ENCODE results near the gene LST1. TPM values are rescaled to one million over a fixed set of nuclear protein-coding genes. Genes with fewer than 3 reads are reported as not detected.

LST1 gene
- total RNA-seq, 2 experiments from 2014 or later, result 3.0 to 4.2 TPM

DNA sequence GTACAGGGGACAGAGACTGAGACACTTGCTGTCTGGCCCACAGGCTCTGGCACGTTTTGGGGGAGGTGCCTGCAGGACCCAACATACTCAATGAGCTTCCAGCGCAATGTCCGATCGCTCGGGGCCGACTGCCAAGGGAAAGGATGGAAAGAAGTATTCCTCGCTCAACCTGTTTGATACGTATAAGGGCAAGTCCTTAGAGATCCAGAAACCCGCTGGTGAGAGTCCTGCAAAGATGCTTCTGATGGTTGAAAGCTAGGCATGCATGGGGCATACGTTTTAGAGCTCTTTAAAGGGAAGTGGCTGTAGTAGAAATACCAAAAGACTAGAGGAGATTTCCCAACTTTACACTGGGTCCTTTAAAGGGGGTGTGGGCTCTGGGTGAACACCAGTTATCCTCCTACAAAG is 36.6 kb downstream of the LST1 start:
- CTCF ChIA-PET (ENCODE audit: unreplicated experiment), result interaction anchor here (0.6 kb wide), 1 partner anchor 1069 kb away, joined by 3 read pairs; no protein-coding TSS in a partner anchor
- POLR2A ChIA-PET, result interaction anchor here (1.0 to 1.4 kb wide), 5 partner anchors 11 to 116 kb away, joined by 3 to 4 read pairs (median 4); no protein-coding TSS in a partner anchor
- Histone ChIP-seq H3K36me3 (ENCODE audit: insufficient read depth, low read length) (peaks cover 69% of the 10 kb centered on the region), H4K20me1 (ENCODE audit: insufficient read depth, low read length) (peaks cover 18% of the 10 kb centered on the region), H3K4me2 (ENCODE audit: low read length) (peak overlapping the region; percentile 99), H3K79me2 (ENCODE audit: insufficient read depth, low read depth, low read length) (peaks cover 54% of the 10 kb centered on the region), H3K9me2 (ENCODE audit: insufficient read depth, low read length) (no peaks in the 10 kb centered on the region), H2AFZ (ENCODE audit: low read length) (no peak overlapping the region), H3K27ac (ENCODE audit: low read depth, low read length, poor library complexity, severe bottlenecking) (no peak overlapping the region), H3K4me1 (ENCODE audit: insufficient read depth, low read length, poor library complexity, severe bottlenecking) (peaks cover 21% of the 10 kb centered on the region), H3K4me3 (ENCODE audit: low read depth, low read length, poor library complexity, severe bottlenecking) (peak overlapping the region; percentile 83), H3K9me3 (ENCODE audit: low read length) (no peaks in the 10 kb centered on the region)
- TF ChIP-seq, protein P1, sequence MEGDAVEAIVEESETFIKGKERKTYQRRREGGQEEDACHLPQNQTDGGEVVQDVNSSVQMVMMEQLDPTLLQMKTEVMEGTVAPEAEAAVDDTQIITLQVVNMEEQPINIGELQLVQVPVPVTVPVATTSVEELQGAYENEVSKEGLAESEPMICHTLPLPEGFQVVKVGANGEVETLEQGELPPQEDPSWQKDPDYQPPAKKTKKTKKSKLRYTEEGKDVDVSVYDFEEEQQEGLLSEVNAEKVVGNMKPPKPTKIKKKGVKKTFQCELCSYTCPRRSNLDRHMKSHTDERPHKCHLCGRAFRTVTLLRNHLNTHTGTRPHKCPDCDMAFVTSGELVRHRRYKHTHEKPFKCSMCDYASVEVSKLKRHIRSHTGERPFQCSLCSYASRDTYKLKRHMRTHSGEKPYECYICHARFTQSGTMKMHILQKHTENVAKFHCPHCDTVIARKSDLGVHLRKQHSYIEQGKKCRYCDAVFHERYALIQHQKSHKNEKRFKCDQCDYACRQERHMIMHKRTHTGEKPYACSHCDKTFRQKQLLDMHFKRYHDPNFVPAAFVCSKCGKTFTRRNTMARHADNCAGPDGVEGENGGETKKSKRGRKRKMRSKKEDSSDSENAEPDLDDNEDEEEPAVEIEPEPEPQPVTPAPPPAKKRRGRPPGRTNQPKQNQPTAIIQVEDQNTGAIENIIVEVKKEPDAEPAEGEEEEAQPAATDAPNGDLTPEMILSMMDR (conservative IDR thresholded peaks at IDR 0.05; ENCODE audit: low read length), result no peak
- TF ChIP-seq EZH2phosphoT487 (IDR thresholded peaks at IDR 0.05; ENCODE audit: borderline replicate concordance, low read depth, low read length), result no peak
- intact Hi-C loops (cut with micrococcal nuclease; ENCODE audit: unreplicated experiment), result loop anchor here (5.0 kb wide), 1 partner anchor 165 kb away; no protein-coding TSS in a partner anchor
- BruUV-seq (replicated peaks), result no TSS peak
- no peak for DNase-seq (ENCODE audit: low spot score)

DNA sequence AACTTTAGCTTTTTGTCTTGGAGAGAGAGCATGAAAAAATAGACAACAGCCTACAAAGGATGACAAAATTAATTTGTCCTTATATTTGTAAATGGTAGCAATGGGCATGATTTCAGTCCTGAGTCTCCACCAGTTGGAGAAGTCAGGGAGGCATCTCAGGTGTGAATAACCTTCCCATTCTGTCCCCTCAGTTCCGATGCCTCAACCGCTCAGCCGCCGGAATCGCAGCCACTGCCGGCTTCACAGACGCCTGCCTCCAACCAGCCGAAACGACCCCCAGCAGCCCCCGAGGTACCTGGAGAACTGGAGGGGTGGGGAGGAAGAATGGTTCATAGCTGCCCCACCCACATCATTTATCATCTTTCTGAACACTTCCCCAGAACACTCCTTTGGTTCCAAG is 38.0 kb downstream of the LST1 start:
- no peaks in the 10 kb centered on the region for H3K9me2 ChIP-seq (ENCODE audit: insufficient read depth, low read length)
- peaks cover 18% of the 10 kb centered on the region for H4K20me1 ChIP-seq (ENCODE audit: insufficient read depth, low read length)
- H3K36me3 ChIP-seq (ENCODE audit: insufficient read depth, low read length), result peaks cover 82% of the 10 kb centered on the region
- no peak overlapping the region for H3K4me2 ChIP-seq (ENCODE audit: low read length)
- H3K9me3 ChIP-seq (ENCODE audit: low read length), result no peaks in the 10 kb centered on the region
- TF ChIP-seq, protein P1 (conservative IDR thresholded peaks at IDR 0.05; ENCODE audit: low read length), result no peak
- no peak for TF ChIP-seq EZH2phosphoT487 (IDR thresholded peaks at IDR 0.05; ENCODE audit: borderline replicate concordance, low read depth, low read length)
- H2AFZ ChIP-seq (ENCODE audit: low read length), result no peak overlapping the region
- H3K27ac ChIP-seq (ENCODE audit: low read depth, low read length, poor library complexity, severe bottlenecking), result no peak overlapping the region
- CTCF ChIA-PET (ENCODE audit: unreplicated experiment), result no interaction called here
- no TSS peak for BruUV-seq (replicated peaks)
- intact Hi-C loops (cut with micrococcal nuclease; ENCODE audit: unreplicated experiment), result loop anchor here (5.0 kb wide), 1 partner anchor 163 kb away; no protein-coding TSS in a partner anchor
- H3K4me3 ChIP-seq (ENCODE audit: low read depth, low read length, poor library complexity, severe bottlenecking), result no peak overlapping the region
- no peak for DNase-seq (ENCODE audit: low spot score)
- peaks cover 21% of the 10 kb centered on the region for H3K4me1 ChIP-seq (ENCODE audit: insufficient read depth, low read length, poor library complexity, severe bottlenecking)
- peaks cover 54% of the 10 kb centered on the region for H3K79me2 ChIP-seq (ENCODE audit: insufficient read depth, low read depth, low read length)
- POLR2A ChIA-PET, result no interaction called here

DNA sequence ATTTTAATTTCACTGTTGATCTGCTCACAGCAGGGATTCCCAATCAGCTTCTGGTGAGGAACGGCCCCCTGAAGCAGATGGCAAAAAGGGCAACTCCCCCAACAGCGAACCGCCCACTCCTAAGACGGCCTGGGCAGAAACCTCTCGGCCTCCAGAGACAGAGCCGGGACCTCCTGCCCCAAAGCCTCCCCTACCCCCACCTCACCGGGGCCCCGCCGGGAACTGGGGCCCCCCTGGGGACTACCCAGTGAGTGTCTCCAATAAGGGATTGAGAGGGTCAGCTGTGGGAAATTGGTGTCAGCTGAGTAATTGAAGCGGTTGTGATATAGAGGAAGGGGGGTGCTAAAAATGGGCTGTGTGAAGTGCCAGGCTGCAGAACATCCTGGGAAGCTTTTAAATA is 40.9 kb downstream of the LST1 start:
- no TSS peak for BruUV-seq (replicated peaks)
- TF ChIP-seq, protein P1 (conservative IDR thresholded peaks at IDR 0.05; ENCODE audit: low read length), result no peak
- TF ChIP-seq EZH2phosphoT487 (IDR thresholded peaks at IDR 0.05; ENCODE audit: borderline replicate concordance, low read depth, low read length), result no peak

More for the DNA sequence above, 40.9 kb downstream of the LST1 start:
- Histone ChIP-seq H3K4me1 (ENCODE audit: insufficient read depth, low read length, poor library complexity, severe bottlenecking) (peaks cover 10% of the 10 kb centered on the region), H3K27ac (ENCODE audit: low read depth, low read length, poor library complexity, severe bottlenecking) (no peak overlapping the region), H3K4me3 (ENCODE audit: low read depth, low read length, poor library complexity, severe bottlenecking) (no peak overlapping the region), H2AFZ (ENCODE audit: low read length) (no peak overlapping the region), H4K20me1 (ENCODE audit: insufficient read depth, low read length) (peaks cover 11% of the 10 kb centered on the region), H3K79me2 (ENCODE audit: insufficient read depth, low read depth, low read length) (peaks cover 41% of the 10 kb centered on the region), H3K36me3 (ENCODE audit: insufficient read depth, low read length) (peaks cover 100% of the 10 kb centered on the region), H3K9me3 (ENCODE audit: low read length) (no peaks in the 10 kb centered on the region), H3K9me2 (ENCODE audit: insufficient read depth, low read length) (no peaks in the 10 kb centered on the region), H3K4me2 (ENCODE audit: low read length) (no peak overlapping the region)
- intact Hi-C loops (cut with micrococcal nuclease; ENCODE audit: unreplicated experiment), result no loop called here
- ChIA-PET POLR2A (interaction anchor here (1.2 to 1.3 kb wide), 2 partner anchors 16 to 24 kb away, joined by 3 to 4 read pairs; no protein-coding TSS in a partner anchor), CTCF (ENCODE audit: unreplicated experiment) (no interaction called here)
- no peak for DNase-seq (ENCODE audit: low spot score)

Data from OCI-LY7 (cell line).